ENCODE measurements around the gene RAP1A.

- TF ChIP-seq CTCF (IDR thresholded peaks at IDR 0.05) (no peak), POLR2A (IDR thresholded peaks at IDR 0.05; ENCODE audit: low read depth) (no peak), EP300 (IDR thresholded peaks at IDR 0.05) (no peak), POLR2AphosphoS5 (IDR thresholded peaks at IDR 0.05) (no peak)
Observed at GRCh38 chr1:111734426-111734825, 114.8 kb downstream of the RAP1A start.

Measured in esophagus muscularis mucosa (tissue), 4 donors.